ENCODE measurements around the gene GRM8. TPM values are rescaled to one million over a fixed set of nuclear protein-coding genes. Genes with fewer than 3 reads are reported as not detected.

Gene GRM8
- total RNA-seq, 1 experiment from 2014 or later: not detected

DNA sequence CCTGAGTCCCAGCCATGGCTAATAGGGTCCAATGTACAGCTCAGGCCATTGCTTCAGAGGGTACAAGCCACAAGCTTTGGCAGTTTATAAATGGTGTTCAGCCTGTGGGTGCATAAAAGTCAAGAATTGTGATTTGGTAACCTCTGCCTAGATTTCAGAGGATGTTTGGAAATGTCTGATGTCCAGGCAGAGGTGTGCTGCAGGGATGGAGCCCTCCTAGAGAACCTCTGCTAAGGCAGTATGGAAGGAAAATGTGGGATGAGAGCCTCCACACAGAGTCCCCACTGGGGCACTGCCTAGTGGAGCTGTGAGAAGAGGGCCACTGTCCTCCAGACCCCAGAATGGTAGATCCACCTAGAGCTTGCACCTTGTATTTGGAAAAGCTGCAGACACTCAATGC is 779.9 kb downstream of the GRM8 start:
- Histone ChIP-seq H3K4me3 (ENCODE audit: low read length) (no peak overlapping the region), H3K36me3 (ENCODE audit: insufficient read depth, low read length) (no peaks in the 10 kb centered on the region), H3K4me2 (ENCODE audit: low read depth, low read length, poor library complexity, severe bottlenecking) (no peak overlapping the region), H3K9ac (ENCODE audit: low read length) (no peak overlapping the region), H3K27ac (ENCODE audit: low read length) (no peak overlapping the region), H3K79me2 (ENCODE audit: low read length) (no peaks in the 10 kb centered on the region), H3K9me3 (ENCODE audit: low read length) (peaks cover 18% of the 10 kb centered on the region), H4K20me1 (ENCODE audit: insufficient read depth, low read depth, low read length) (no peaks in the 10 kb centered on the region), H3K4me1 (ENCODE audit: low read length) (no peaks in the 10 kb centered on the region), H3K9me2 (replicated peaks; ENCODE audit: insufficient read depth, low read length) (no peaks in the 10 kb centered on the region), H3K27me3 (ENCODE audit: low read length) (no peaks in the 10 kb centered on the region), H2AFZ (ENCODE audit: low read length) (no peak overlapping the region)
- DNase-seq: no peak

DNA sequence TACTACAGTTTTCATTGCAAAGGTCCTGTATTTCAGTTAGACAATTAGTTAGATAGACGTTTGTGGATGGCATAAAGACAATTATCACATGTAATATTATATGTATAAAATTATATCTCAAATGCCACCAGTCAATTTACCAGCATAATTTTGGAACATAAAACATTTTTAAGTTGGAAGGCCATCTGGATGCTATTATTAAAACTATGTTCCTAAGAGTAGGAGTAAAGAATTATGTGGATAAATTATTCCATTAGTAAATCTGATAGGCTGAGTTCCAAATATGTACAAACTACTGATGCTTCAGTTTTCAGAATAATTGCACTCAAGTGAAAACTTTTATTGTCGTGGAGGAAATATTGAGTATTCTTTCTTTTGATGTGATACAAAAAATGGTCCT is 790.3 kb downstream of the GRM8 start:
- Histone ChIP-seq H3K36me3 (ENCODE audit: insufficient read depth, low read length) (no peaks in the 10 kb centered on the region), H3K27me3 (ENCODE audit: low read length) (no peaks in the 10 kb centered on the region), H4K20me1 (ENCODE audit: insufficient read depth, low read depth, low read length) (no peaks in the 10 kb centered on the region), H3K4me3 (ENCODE audit: low read length) (no peak overlapping the region), H2AFZ (ENCODE audit: low read length) (no peak overlapping the region), H3K27ac (ENCODE audit: low read length) (no peak overlapping the region), H3K79me2 (ENCODE audit: low read length) (no peaks in the 10 kb centered on the region), H3K4me1 (ENCODE audit: low read length) (no peaks in the 10 kb centered on the region), H3K9ac (ENCODE audit: low read length) (no peak overlapping the region), H3K9me3 (ENCODE audit: low read length) (peaks cover 4% of the 10 kb centered on the region; the same call in 1 of the 2 replicates), H3K9me2 (replicated peaks; ENCODE audit: insufficient read depth, low read length) (no peaks in the 10 kb centered on the region), H3K4me2 (ENCODE audit: low read depth, low read length, poor library complexity, severe bottlenecking) (no peak overlapping the region)
- DNase-seq: no peak

DNA sequence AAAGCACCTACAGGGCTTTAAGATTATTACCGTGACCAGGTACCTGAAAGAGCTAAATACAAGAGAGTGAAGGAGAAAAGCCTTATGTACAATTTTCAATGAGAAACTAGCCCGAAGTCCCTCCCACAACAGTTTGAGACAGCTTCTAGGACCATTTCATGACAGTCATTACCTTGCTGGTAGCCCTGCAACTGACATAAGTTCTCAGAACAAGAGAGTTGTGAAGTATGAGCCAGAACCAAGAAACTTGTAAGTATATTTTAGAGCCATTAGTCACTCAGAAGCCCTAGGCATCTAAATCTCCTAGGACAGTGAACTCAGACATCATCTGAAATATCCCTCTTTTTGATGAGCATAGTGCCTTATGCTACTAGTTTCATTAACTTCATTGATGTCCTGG is 792.1 kb downstream of the GRM8 start:
- no peaks in the 10 kb centered on the region for H3K36me3 ChIP-seq (ENCODE audit: insufficient read depth, low read length)
- H3K4me2 ChIP-seq (ENCODE audit: low read depth, low read length, poor library complexity, severe bottlenecking): no peak overlapping the region
- H4K20me1 ChIP-seq (ENCODE audit: insufficient read depth, low read depth, low read length): no peaks in the 10 kb centered on the region
- no peaks in the 10 kb centered on the region for H3K27me3 ChIP-seq (ENCODE audit: low read length)
- no peak for DNase-seq
- H3K79me2 ChIP-seq (ENCODE audit: low read length): no peaks in the 10 kb centered on the region
- no peak overlapping the region for H3K9ac ChIP-seq (ENCODE audit: low read length)
- H3K9me3 ChIP-seq (ENCODE audit: low read length): peaks cover 7% of the 10 kb centered on the region
- no peak overlapping the region for H3K27ac ChIP-seq (ENCODE audit: low read length)
- H3K9me2 ChIP-seq (replicated peaks; ENCODE audit: insufficient read depth, low read length): no peaks in the 10 kb centered on the region
- no peak overlapping the region for H2AFZ ChIP-seq (ENCODE audit: low read length)
- no peak overlapping the region for H3K4me3 ChIP-seq (ENCODE audit: low read length)
- no peaks in the 10 kb centered on the region for H3K4me1 ChIP-seq (ENCODE audit: low read length)

DNA sequence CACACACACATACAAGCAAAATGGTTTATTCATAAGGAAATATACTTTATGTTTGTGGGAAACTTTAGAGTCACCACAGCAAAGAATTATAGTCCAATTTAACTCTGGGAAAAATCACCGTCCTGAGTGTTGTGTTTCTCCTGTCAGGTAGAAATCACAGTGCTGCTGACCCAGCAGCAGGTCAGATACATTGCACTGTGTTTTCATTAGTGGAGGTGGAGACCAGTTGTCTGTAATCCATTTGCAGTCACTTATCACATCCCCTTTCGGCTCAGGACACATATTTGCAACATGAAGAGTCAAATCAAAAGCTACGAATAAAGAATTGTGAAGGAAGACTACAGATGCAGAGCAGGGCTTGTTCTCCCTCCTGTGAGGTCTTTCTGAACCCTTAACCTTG is 799.6 kb downstream of the GRM8 start:
- H4K20me1 ChIP-seq (ENCODE audit: insufficient read depth, low read depth, low read length): no peaks in the 10 kb centered on the region
- H3K27me3 ChIP-seq (ENCODE audit: low read length): no peaks in the 10 kb centered on the region
- H3K4me1 ChIP-seq (ENCODE audit: low read length): no peaks in the 10 kb centered on the region
- no peak overlapping the region for H3K4me2 ChIP-seq (ENCODE audit: low read depth, low read length, poor library complexity, severe bottlenecking)
- no peak overlapping the region for H3K9ac ChIP-seq (ENCODE audit: low read length)
- H3K27ac ChIP-seq (ENCODE audit: low read length): no peak overlapping the region
- H3K79me2 ChIP-seq (ENCODE audit: low read length): no peaks in the 10 kb centered on the region
- H3K9me3 ChIP-seq (ENCODE audit: low read length): peaks cover 6% of the 10 kb centered on the region
- H2AFZ ChIP-seq (ENCODE audit: low read length): no peak overlapping the region
- no peak for DNase-seq
- H3K4me3 ChIP-seq (ENCODE audit: low read length): no peak overlapping the region
- no peaks in the 10 kb centered on the region for H3K36me3 ChIP-seq (ENCODE audit: insufficient read depth, low read length)
- no peaks in the 10 kb centered on the region for H3K9me2 ChIP-seq (replicated peaks; ENCODE audit: insufficient read depth, low read length)

DNA sequence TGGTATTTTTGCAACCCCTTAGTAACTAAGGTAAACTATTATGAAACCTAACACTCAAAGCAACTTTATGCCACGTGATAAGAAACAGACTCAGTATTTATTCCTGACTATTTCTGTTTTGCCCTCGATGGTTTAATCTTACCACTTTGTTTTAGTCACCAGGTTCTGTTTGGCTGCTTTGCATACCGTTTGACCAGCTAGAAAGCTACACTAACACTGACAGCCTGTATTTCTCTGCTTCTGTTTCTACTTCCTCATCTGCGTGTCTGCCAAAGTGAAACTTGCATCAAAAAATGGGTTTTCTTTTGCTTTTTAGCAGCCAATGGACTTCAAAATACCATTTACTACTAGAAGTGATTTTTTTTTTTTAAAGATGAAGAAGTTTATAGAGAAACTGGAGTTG is 802.5 kb downstream of the GRM8 start:
- DNase-seq: no peak
- Histone ChIP-seq H2AFZ (ENCODE audit: low read length) (no peak overlapping the region), H3K4me3 (ENCODE audit: low read length) (no peak overlapping the region), H3K79me2 (ENCODE audit: low read length) (no peaks in the 10 kb centered on the region), H3K4me2 (ENCODE audit: low read depth, low read length, poor library complexity, severe bottlenecking) (no peak overlapping the region), H3K27me3 (ENCODE audit: low read length) (no peaks in the 10 kb centered on the region), H3K4me1 (ENCODE audit: low read length) (no peaks in the 10 kb centered on the region), H4K20me1 (ENCODE audit: insufficient read depth, low read depth, low read length) (no peaks in the 10 kb centered on the region), H3K36me3 (ENCODE audit: insufficient read depth, low read length) (no peaks in the 10 kb centered on the region), H3K27ac (ENCODE audit: low read length) (no peak overlapping the region), H3K9me3 (ENCODE audit: low read length) (peaks cover 3% of the 10 kb centered on the region), H3K9ac (ENCODE audit: low read length) (no peak overlapping the region), H3K9me2 (replicated peaks; ENCODE audit: insufficient read depth, low read length) (no peaks in the 10 kb centered on the region)

DNA sequence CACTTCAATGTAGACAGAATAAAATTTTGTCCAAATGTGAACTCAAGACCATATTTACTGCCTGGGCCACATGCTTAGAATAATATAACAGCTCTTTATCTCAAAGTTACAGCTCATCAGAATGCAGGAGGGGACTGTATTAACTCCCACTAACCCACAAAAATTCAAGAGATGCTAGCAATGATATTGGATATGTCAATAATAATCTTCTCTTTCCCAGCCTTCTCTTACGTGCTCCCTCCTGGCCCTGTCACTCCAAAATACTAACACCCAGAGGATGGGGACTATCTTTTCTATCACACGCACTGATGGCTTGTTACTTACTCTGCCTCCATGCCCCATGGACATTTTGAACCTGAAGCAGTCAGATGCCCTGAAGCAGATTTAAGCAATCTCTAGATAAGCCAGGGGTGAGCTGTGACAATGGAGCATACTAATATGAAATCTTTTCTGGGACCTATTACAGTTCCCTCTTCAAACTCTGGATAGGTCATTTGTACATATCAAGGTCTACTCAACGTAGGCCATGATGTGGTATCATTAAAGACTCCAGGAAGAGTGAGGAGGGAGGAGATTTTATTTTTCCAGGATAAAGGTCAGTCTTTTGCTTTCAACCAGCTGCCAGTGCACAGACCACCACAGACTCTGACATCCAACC is 803.0 kb downstream of the GRM8 start:
- Histone ChIP-seq H3K9me2 (replicated peaks; ENCODE audit: insufficient read depth, low read length) (no peaks in the 10 kb centered on the region), H4K20me1 (ENCODE audit: insufficient read depth, low read depth, low read length) (no peaks in the 10 kb centered on the region), H3K9ac (ENCODE audit: low read length) (no peak overlapping the region), H3K4me1 (ENCODE audit: low read length) (no peaks in the 10 kb centered on the region), H3K4me3 (ENCODE audit: low read length) (no peak overlapping the region), H3K9me3 (ENCODE audit: low read length) (peaks cover 3% of the 10 kb centered on the region), H2AFZ (ENCODE audit: low read length) (no peak overlapping the region), H3K36me3 (ENCODE audit: insufficient read depth, low read length) (no peaks in the 10 kb centered on the region), H3K79me2 (ENCODE audit: low read length) (no peaks in the 10 kb centered on the region), H3K27me3 (ENCODE audit: low read length) (no peaks in the 10 kb centered on the region), H3K27ac (ENCODE audit: low read length) (no peak overlapping the region), H3K4me2 (ENCODE audit: low read depth, low read length, poor library complexity, severe bottlenecking) (no peak overlapping the region)
- DNase-seq: no peak

DNA sequence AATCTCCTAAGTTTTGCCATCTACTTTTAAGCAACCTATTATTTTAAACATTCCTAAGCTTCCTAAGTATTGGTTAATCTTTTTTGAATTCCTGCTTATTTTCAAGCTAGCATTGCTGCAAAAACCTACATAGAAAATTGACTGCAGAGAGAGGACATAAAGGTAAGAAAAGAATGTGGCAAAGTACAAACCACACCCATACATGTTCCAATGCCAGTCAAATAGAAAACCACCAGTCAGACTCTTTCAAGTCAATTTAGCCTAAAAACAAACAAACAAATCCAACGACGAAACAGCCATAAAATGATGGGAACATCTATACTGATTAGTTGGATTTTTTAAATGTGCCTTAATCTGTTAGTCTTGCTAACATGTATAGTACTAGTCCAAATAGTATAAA is 804.8 kb downstream of the GRM8 start:
- no peaks in the 10 kb centered on the region for H3K27me3 ChIP-seq (ENCODE audit: low read length)
- H3K27ac ChIP-seq (ENCODE audit: low read length): no peak overlapping the region
- H3K4me2 ChIP-seq (ENCODE audit: low read depth, low read length, poor library complexity, severe bottlenecking): no peak overlapping the region
- no peak for DNase-seq
- no peak overlapping the region for H3K9ac ChIP-seq (ENCODE audit: low read length)
- no peaks in the 10 kb centered on the region for H3K4me1 ChIP-seq (ENCODE audit: low read length)
- H3K9me2 ChIP-seq (replicated peaks; ENCODE audit: insufficient read depth, low read length): no peaks in the 10 kb centered on the region
- no peak overlapping the region for H3K4me3 ChIP-seq (ENCODE audit: low read length)
- H3K36me3 ChIP-seq (ENCODE audit: insufficient read depth, low read length): no peaks in the 10 kb centered on the region
- H3K79me2 ChIP-seq (ENCODE audit: low read length): no peaks in the 10 kb centered on the region
- peaks cover 5% of the 10 kb centered on the region for H3K9me3 ChIP-seq (ENCODE audit: low read length)
- H4K20me1 ChIP-seq (ENCODE audit: insufficient read depth, low read depth, low read length): no peaks in the 10 kb centered on the region
- H2AFZ ChIP-seq (ENCODE audit: low read length): no peak overlapping the region

DNA sequence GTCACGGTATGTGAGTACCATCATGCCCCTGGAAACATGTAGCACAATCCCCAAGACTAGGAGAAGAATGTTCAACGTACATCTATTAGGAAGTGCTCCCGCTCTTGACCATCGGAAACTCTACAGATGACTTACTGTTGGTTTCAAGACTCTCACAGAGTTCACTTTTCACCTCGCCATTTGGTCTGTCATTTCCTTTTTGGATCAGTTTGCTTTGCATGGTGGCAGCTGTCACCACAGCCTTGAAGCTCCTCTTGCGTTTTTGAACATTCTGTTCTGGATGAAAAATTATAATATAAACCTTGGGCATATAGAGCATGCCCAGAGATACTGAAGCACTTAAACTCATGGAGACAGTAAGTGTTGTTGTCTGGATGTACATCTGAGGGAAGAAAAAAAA is 806.8 kb downstream of the GRM8 start:
- H3K4me3 ChIP-seq (ENCODE audit: low read length): no peak overlapping the region
- no peaks in the 10 kb centered on the region for H3K9me2 ChIP-seq (replicated peaks; ENCODE audit: insufficient read depth, low read length)
- H3K4me2 ChIP-seq (ENCODE audit: low read depth, low read length, poor library complexity, severe bottlenecking): no peak overlapping the region
- H3K4me1 ChIP-seq (ENCODE audit: low read length): no peaks in the 10 kb centered on the region
- no peaks in the 10 kb centered on the region for H3K79me2 ChIP-seq (ENCODE audit: low read length)
- H4K20me1 ChIP-seq (ENCODE audit: insufficient read depth, low read depth, low read length): no peaks in the 10 kb centered on the region
- no peaks in the 10 kb centered on the region for H3K27me3 ChIP-seq (ENCODE audit: low read length)
- peaks cover 5% of the 10 kb centered on the region; the same call in 1 of the 2 replicates for H3K9me3 ChIP-seq (ENCODE audit: low read length)
- H2AFZ ChIP-seq (ENCODE audit: low read length): no peak overlapping the region
- H3K27ac ChIP-seq (ENCODE audit: low read length): no peak overlapping the region
- H3K36me3 ChIP-seq (ENCODE audit: insufficient read depth, low read length): no peaks in the 10 kb centered on the region
- H3K9ac ChIP-seq (ENCODE audit: low read length): no peak overlapping the region
- no peak for DNase-seq
